GM19043 (cell line): ENCODE data around the gene RBM45.
A peak's percentile ranks its signal among the peaks of the same experiment; 100 is the strongest.
"Not testable (repeated sequence)": the region's sequence is repeated elsewhere in the genome, so short reads cannot be mapped to it uniquely, and the experiment has no call there.

Source experiments
- ATAC-seq: cut with Tn5 transposase; IDR thresholded peaks from one replicate; pipeline ENCODE4 v1.9.1; 2021; ENCODE audit warnings: low read depth; ENCODE audit not compliant: unreplicated experiment

The RBM45 gene

DNA sequence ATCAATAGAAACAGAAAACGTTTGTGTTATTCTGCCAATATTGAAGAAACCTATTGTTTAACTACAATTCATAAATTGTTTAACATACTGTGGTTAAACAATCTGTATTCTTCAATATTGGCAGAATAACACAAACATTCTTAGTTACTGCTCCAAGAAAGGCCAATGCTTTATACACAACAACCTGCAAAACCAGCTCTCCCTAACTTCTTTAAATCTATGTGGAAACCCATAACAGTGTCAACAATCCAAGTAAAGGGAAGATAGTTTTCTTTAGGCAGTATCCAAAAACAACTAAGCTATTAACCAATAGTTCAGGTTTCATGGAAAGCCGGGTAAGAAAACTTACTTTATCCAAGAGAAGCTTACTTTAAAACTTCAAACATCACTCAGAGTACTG, 6.2 kb upstream of the RBM45 start:
- ATAC-seq: no peak

DNA sequence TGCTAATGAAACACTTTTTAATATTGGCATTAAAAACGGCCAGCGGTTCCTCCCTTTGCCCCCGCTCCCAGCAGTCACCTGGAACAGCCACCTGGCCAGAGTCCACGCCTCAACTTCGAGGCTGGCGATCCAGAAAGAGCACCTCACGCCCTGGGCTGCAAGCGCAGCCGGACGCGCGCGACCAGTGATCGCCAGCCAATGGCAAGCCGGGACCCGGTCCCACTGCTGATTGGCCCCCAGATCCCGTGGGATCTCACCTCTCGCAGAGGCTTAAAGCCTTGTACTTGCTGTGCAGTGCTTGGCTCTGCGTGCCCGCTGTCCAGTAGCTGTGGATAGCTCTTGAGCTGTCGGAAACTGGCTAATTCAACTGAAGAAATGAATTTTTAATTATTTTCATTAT, 4.1 kb upstream of the RBM45 start:
- no peak for ATAC-seq

DNA sequence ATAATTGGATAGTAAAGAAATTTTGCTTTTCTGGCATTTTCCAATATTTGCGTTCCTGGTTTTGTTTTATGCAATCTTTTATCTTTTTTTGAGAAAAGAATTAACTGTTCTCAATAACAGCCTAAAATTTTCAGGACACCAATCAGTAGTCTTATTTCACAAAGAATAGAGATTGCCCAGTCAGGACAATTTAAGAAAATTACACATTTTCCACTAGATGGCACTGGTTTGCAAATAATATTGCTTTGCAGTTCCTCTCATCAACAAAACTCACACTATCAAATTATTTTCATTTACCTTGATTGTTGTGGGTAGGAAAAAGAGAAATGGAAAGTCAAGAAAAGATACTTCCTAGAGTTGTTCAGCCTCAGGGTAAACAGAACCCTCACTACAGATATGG, 2.4 kb upstream of the RBM45 start:
- no peak for ATAC-seq

DNA sequence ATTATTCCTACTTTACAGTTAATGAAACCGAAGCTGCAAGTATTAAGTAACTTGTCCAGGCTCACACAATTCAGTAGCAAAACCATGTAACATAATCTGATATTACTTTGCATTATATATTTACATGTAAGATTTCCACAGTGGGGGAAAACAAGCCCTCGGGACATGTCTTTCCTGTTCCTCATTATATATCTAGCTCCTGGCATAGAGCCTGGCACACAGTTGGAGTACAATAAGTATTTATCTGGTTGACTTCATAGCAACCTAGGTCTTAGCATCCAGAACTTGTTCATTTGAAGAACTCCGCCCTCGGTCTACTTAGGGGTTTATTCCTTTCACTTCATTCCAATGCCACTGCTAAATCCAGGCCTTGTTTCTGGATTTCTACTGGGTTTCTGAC, 1.6 kb upstream of the RBM45 start:
- no peak for ATAC-seq

DNA sequence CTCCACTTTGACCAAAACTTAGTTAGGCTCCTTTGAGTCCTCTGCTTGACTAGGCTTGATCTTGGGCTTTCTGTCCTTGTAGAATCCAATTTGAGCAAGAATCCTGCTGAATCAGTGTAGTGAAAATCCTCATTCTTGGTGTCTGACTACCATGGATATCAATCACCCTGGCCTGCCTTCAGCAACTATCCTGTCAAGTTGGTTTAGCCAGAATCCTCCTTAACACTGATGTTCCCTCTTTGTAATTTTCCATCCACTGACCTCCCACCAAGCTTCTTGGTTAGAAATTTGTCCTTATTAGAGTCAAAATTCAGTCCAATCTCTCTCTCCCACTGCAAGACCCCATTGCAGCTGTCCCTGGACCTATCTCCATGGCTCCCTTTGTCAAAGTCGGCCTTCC, 494 bp upstream of the RBM45 start:
- ATAC-seq: no peak

DNA sequence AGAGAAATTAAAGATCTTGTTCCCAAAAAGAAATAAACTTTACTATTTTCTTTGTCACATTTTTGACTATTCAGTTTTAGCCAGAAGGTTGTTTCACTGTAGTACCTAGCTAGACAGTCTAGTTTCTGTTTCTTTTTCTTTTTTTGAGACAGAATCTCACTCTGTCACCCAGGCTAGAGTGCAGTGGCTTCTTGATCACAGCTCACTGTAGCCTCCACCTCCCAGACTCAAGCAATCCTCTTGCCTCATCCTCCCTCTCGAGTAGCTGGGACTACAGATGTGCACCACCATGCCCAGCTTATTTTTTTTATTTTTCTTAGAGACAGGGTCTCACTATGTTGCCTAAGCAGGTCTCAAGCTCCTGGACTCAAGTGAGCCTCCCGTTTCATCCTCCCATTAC, 2.2 kb downstream of the RBM45 start:
- ATAC-seq: peak; percentile 37

DNA sequence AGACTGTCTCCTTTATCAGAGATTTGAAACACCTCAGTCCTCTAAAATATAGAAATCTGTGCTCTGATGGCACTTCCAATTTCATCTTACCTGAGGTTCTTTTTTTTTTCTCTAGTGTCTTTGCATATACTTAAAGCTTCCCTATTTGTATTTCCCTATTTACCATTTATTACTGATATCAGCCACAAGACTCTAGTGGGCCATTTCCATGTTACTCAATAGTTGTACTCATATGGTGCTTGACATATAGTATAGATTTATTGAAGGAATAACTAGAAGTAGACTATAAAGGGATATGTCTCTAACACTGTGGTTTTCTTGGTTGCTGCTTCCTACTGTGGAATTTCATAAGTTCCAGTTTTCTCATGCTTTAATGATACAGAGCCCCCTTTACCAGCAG, 3.0 kb downstream of the RBM45 start:
- ATAC-seq: no peak

DNA sequence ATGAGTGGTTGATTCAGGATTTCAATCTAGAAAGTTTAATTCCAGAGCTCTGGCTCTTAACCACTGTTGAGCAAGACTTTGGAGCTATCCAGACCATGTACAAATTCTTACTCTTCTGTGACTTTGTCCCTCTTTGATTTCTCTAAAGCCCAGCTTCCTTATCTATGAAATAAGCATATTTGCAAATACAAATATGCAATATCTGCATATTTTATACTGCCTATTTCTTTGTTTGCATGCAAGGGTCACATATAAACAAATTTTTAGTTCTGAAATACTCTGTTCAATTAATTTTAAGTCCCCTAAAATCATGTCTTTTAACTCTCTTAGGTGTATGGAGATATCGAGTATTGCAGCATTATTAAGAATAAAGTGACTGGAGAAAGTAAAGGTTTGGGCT, 5.5 kb downstream of the RBM45 start:
- no peak for ATAC-seq

DNA sequence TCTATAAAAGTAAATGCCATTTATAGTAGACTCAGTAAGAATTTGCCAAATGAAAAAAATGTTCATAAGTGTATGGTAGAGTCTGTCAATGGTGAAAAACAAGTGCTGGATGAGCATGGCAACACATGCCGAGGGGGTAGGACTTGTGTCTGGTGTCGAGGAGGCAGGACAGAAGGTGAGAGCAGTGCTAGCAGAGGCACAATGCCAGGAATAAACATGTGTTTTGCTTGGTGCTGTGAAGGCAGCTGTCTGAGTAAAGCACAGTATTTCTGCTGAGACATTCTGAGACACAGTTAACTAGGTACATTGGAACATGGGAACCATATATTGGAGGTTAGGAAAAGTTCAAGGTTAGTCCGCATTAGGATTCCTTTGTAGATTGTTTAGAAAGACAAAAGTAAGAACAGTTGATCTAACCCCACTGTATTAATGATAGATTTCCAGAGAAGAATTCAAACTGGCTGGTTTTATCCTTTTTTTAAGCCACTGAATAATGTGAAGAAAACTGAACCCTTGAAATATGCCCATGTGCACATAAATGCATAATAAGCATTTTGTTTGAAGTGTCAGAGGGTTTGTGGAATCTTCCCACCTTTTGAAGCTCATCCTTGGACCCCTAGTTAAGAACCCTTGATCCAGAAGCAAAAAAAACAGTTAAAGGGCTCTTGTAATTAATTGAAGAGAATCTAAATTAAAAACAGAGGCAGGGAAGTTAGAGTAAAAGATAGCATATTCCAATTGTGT, 7.1 kb downstream of the RBM45 start:
- ATAC-seq: no peak

DNA sequence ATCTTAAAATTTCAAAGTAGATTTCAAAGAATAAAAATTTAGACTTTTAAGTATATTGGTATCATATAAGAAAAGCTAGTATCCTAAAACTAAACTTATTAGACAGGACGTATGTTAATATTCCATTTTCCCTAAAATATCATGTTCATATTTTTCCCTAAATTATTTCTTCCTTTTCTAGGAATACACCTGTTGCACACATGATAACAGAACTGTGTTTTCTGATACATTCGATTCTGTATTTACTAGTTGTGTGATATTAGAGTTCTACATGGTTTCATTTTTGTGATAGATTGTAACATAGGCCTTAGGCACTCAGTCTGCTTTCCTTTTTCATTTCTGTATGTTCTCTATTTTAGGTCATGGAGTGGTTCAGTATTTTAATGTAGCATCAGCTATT, 10.9 kb downstream of the RBM45 start:
- ATAC-seq: no peak

DNA sequence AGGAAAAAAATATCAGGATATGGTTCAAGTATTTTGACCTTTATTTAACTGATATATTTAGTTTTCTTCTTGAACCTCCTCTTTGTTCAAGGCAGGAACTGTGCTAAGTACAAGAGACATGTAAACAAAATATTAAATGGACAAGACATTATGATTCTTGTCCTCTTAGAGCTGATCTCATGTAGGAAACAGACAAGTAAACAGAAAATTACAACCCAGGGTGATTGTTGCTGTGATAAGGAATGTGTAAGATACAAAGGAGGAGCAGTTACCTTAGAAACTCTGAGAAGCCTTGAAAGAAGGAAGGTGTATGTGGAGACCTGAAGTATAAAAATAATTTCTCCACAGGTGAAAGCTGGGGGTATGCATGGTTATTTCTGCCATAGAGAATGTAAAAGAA, 12.9 kb downstream of the RBM45 start:
- no peak for ATAC-seq

DNA sequence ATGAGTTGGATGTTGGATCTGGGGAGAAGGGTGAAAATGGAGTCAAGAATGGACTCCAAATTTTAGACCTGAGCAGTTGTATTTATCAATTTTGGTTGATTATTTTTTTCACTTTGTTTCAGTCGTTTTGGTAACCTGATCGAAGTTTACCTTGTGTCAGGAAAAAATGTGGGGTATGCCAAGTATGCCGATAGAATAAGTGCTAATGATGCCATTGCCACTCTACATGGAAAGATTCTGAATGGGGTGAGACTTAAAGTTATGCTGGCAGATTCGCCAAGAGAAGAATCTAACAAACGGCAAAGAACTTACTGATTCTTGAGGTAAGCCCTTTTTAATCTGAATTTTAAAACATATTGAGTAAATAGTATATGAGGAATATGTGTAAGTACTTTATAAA, 13.6 kb downstream of the RBM45 start:
- no peak for ATAC-seq

DNA sequence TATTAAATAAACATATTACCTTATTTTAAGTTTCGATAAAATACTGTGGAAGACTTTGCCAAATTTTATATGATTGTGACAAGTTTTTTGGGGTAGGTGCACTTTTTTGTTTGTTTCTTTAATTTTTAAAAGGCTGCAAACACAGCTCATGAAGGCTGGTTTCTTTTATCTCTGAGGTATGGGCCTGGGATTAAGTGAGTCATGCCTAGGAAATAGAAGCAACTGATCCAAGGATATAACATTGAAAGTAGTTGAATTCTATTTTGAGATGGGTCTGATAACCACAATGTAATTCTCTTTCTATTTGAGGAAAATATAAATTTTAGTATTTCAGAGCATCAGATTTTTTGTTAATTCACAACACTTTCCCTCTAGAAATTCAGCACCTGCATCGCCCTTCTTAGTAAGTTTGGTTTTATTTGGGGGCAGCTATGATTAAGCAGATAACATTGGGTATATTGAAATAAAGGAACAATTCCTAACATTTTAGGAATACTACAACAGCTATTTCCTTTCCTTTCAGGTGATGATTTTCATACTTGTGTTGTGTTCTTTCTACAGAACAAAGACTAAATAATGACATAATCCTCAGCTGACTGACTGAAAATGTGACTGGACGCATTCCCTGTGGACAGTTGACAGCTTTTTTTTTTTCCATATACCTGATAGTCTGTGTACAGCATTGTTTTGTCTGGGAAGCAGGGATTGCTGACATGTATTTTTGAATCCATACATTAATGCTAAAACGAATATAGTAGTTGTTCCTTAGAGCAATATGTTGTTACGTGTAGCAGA, 16.8 kb downstream of the RBM45 start:
- ATAC-seq: no peak

DNA sequence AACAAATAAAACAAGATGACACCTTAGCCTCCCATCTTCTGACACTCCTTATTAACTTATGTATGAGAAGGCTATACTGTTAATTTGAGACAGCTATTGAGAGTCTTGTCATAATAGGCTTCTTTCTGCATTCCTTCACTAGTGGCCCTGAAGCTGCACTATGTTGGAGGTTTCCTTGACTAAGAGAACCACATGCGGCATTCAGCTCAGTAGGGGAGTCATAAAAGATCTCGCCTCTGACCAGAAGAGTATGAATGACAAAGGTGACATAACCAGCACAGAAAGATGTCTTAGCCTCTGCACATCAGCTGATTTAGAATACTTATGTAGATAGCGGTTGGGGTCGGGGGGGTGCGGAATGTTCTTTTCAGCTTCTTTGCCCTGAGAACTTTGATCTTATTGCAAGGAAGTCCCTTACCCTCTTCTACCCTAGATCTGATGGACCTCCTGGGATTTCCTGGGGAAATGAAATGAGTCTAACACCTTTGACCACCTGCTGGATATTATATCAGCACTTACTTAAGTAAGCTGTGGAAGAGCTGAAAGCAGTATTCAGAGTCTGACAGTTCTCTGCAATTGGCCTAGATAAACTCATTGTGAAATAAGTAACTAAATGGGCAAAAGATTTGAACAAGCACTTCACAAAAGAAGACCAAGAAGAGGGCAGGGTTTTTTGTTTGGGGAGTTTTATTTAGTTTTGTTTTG, 24.2 kb downstream of the RBM45 start:
- no peak for ATAC-seq

DNA sequence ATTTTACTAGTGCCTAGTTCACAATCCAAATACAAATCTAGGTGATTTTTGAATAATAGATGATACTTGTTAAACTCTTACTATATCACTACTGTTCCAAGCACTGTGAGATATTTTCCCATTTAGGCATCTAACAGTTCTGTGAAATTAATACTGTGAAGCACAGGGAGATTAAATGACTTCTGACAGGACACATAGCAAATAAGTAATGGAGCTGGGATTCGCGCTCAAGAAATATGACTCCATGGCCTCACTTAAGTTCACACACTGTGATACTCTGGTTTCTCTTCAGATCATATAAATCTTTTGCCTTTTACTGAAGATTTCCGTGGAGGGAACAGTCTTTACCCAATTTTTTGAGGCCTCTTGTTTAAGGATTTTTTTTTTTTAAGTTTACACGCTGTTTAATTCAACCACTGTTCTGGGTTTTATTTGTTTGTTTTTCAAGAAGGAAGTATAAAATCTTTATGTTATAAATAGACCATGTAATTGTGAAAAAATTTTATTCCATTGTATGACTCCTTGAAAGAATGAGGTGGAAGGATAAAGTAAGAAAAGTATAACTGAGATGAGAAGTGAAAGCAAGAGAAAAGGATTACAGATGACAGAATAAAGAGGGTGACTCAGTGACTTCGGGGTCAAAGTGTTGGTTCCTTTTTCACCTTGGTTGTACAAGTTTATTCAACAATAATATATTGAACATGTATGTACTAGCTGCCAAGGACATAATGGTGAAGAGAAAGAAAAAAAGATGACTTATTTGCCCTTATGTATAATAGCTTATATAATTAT, 30.2 kb downstream of the RBM45 start:
- ATAC-seq: no peak

DNA sequence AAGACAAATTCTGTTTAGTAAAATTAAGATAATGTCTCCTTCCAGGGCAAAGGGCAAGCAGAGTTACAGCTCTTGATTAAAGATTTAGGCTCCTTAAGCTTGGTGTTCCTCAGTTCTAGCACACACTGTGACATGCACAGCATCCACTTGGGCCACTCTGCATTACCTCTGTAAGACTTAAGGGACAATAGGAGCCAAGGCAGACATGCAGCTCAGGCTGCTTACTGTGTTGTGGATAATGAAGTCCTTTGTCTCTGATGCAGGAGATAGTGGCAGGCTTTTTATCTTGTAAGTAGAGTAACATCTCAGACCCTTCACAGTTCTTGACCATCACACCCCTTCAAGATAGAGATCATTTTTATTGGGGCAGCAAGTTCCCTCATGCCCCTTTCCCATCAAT, 31.2 kb downstream of the RBM45 start:
- no peak for ATAC-seq

DNA sequence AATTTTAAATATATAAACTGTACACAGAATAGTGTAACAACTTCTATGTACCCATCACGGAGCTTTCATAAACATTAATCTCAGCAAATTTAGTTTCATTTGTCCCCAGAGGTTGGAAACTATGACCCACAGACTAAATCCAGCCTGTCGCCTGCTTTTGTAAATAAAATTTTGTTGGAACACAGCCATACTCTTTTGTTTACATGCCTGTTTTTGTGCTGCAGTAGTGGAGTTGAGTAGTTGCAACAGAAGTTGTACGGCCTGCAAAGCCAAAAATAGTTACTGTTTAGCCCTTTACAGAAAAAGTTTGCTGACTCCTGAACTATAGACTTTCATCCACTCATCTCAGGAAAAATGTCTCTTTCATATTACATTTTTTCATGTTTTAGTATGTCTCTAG, 39.8 kb downstream of the RBM45 start:
- no peak for ATAC-seq

DNA sequence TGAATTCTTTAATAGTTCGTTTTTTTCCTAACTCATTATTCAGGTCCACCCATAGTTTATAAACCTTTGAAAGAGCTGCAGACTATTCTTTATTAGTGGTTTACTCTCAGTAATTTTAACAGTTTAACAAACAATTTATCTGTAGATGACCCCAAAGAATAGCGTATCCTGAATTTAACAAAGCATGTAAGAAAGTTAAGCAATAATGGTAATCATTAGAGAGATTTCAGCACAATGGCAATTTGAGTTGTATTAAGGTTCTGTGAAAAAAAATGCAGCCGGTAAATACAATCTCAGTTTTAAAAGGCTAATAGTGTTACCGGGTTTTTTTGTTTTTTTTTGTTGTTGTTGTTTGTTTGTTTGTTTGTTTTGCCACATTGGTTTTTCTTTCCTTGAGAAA, 40.3 kb downstream of the RBM45 start:
- ATAC-seq: no peak

DNA sequence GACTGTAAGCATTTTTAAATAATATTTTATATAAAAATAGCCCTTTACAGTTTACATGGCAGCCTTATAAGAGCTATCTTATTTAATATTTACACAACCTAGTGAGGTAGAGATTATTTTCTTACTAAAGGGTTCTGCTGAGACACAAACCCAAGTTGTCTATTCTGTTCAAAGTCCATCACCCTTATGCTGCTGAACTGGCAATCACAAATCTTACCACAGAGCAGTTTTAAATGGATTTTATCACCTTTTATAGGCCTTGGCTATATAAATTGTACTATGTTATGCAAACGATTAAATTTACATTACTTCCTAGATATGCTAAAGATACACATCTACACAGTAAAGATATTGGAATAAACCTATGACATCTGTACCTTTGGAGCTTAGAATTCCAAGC, 40.7 kb downstream of the RBM45 start:
- ATAC-seq: no peak

DNA sequence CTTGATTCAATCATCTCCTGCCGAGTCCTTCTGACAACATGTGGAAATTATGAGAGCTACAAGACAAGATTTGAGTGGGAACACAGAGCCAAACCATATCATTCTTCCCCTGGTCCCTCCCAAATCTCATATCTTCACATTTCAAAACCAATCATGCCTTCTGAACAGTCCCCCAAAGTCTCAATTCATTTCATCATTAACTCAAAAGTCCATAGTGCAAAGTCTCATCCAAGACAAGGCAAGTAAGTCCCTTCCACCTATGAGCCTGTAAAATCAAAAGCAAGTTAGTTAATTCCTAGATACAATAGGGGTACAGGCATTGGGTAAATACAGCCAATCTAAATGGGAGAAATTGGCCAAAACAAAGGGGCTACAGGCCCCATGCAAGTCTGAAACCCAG, 41.6 kb downstream of the RBM45 start:
- not testable (repeated sequence) for ATAC-seq

DNA sequence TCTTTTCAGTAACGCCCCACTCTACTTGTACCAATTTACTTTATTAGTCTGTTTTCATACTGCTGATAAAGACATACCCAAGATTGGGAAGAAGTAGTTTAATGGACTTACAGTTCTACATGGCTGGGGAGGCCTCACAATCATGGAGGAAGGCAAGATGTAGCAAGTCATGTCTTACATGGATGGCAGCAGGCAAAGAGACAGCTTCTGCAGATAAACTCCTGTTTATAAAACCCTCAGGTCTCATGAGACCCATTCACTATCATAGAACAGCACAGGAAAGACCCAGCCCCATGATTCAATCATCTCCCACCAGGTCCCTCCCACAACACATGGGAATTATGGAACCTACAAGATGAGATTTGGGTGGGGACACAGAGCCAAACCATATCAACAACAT, 43.3 kb downstream of the RBM45 start:
- no peak for ATAC-seq
